Hepatocyte (in vitro differentiated cells): ENCODE results near the gene PTPRE.

ENCODE experiments used
- CTCF ChIP-seq: fragments of 200-600 bp; sonication (generic); IDR thresholded peaks from 2 replicates; pipeline ENCODE4 v1.5.1; 2016; ENCODE audit warnings: antibody characterized with exemption, mild to moderate bottlenecking; ENCODE audit not compliant: poor library complexity
- EZH2 ChIP-seq: fragments of 200-600 bp; sonication (generic); IDR thresholded peaks from 2 replicates; pipeline ENCODE4 v1.6.1; 2016; ENCODE audit warnings: antibody characterized with exemption, mild to moderate bottlenecking, borderline replicate concordance
- EZH2phosphoT487 ChIP-seq: fragments of 200-600 bp; sonication (generic); IDR thresholded peaks from one replicate; pipeline ENCODE4 v1.6.1; 2018; ENCODE audit warnings: antibody characterized with exemption, mild to moderate bottlenecking, low read depth, moderate library complexity; ENCODE audit not compliant: unreplicated experiment, severe bottlenecking

DNA sequence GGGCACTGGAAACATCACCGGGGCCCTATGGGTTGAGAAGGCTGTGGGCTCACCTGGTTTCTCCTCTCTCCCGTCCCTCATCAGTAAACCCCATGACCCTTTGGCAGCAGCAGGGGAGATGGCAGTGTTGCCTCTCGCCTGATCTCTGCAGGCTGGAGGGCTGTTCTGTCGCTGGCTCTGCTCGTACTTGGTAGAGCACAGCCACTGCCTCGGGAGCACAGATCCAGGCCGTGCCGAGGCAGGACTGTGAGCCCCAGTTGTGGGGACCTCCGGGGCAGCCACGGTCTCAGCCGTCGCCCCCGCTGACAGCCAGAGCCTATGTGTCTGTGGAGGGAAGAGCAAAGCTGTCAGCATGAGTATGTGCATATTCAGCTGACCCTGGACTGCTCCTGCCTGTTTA is 94.9 kb downstream of the PTPRE start:
- TF ChIP-seq CTCF (no peak), EZH2phosphoT487 (no peak), EZH2 (no peak)
